Left lung (tissue), 10 donors: Measurements from ENCODE around the gene MOB2. TPM values are rescaled to one million over a fixed set of nuclear protein-coding genes. Genes with fewer than 3 reads are reported as not detected.

Experiments
- ATAC-seq: fragments of 200-7000 bp; cut with Tn5 transposase; one replicate; pipeline ENCODE4 v1.9.1; 2020; ENCODE audit warnings: moderate library complexity
- DNase-seq, 4 donors: peaks; one replicate each; pipeline ENCODE4 v3.0.0-alpha.2; 2013 to 2020
- H3K27ac ChIP-seq, 2 donors: fragments of 200-600 bp; sonication (generic) in 1 of 2; one replicate each; pipeline versions ENCODE4 v1.5.0 to v1.8.0; 2020 to 2021
- H3K27me3 ChIP-seq, 2 donors: fragments of 200-600 bp; sonication (generic) in 1 of 2; one replicate each; pipeline versions ENCODE4 v1.5.0 to v1.8.0; 2020 to 2021
- H3K36me3 ChIP-seq, 2 donors: fragments of 200-600 bp; sonication (generic) in 1 of 2; one replicate each; pipeline versions ENCODE4 v1.5.0 to v1.8.0; 2020 to 2021
- H3K4me1 ChIP-seq, 2 donors: fragments of 200-600 bp; one replicate each; pipeline ENCODE4 v1.8.0; 2021
- H3K4me3 ChIP-seq, 2 donors: fragments of 200-600 bp; sonication (generic) in 1 of 2; one replicate each; pipeline versions ENCODE4 v1.5.0 to v1.8.0; 2020 to 2021; ENCODE audit warnings: mild to moderate bottlenecking in 1 of 2
- H3K9me3 ChIP-seq, 2 donors: fragments of 200-600 bp; sonication (generic) in 1 of 2; one replicate each; pipeline versions ENCODE4 v1.5.0 to v1.8.0; 2020 to 2021
- intact Hi-C, 2 donors: fragments of 100-400 bp; cut with DNase I; formaldehyde crosslinking; loops; one replicate each; pipeline versions ENCODE4 v1.11.2 to v1.14.2; 2022
- polyA plus RNA-seq, 6 donors: library from polyadenylated mRNA; unstranded; fragments of 120-200 nt; gene quantifications; one replicate each; pipeline ENCODE4 v1.2.1, GENCODE V29; 2013; ENCODE audit not compliant: insufficient read length in 6 of 6
- total RNA-seq, 2 donors: library from RNA; stranded (reverse); fragmentation: NEBNext Ultra II Directional; extraction: Animal tissue kit (Norgen Biotek cat#: 25700); gene quantifications; one replicate each; pipeline ENCODE4 v1.2.1, GENCODE V29; 2021
- TF ChIP-seq, protein P1 (sequence below), 2 donors: fragments of 200-600 bp; sonication (generic) in 1 of 2; IDR thresholded peaks; one replicate each; pipeline versions ENCODE4 v1.5.0 to v1.8.0; 2021; ENCODE audit warnings: antibody characterized with exemption in 2 of 2
- donor health status: DM: no; HTN: yes; CAD: no.
- donor health status: DM: no; HTN: no; CAD: no.

Gene MOB2
- total and polyA plus RNA-seq, 8 donors, result 36.1 to 41.3 (median 37.3) TPM

DNA sequence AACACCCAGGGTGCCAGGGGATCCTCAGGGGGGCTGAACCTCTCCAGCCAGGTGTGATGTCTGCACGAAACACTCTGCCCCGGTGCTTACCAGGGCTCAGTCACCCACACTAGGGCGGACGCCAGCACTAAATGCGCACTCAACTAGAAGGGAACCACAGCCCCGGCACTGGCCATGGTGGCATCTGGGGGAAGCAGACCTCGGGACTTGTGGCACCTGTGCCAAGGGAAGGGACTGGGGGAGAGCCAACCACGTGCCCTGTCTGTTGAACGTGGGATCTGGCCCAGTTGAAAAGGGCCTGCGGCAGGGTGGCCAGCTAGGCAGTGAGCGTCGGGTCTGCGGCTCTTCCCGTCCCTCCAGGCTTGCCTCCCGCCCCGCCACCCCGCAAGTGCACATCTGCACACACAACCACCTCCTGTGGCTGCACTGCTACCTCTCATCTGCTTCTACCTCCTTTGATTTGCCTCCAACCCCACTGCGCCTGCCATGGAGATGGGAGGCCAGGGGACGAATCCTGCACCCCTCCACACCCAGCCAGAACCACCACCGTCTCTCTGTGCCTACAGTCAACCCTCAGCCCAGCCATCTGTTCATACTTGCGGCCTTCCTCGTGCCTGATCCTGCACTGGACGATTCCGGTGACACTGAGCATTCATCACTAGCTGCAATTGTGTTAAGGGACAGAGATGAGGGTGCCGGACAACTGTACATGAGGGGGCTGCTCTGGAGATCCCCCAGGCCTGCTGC lies 15.0 kb upstream of the MOB2 start:
- Histone ChIP-seq H3K27me3 (no peaks in the 10 kb centered on the region), H3K4me1 (peaks cover 14 to 26% of the 10 kb centered on the region in 2 donors), H3K9me3 (no peaks in the 10 kb centered on the region), H3K27ac (no peak overlapping the region), H3K4me3 (no peak overlapping the region), H3K36me3 (peaks cover 0 to 15% of the 10 kb centered on the region in 2 donors)
- ATAC-seq (no peak), DNase-seq (peak in 1 of 4 donors; percentile 68)
- TF ChIP-seq, protein P1, sequence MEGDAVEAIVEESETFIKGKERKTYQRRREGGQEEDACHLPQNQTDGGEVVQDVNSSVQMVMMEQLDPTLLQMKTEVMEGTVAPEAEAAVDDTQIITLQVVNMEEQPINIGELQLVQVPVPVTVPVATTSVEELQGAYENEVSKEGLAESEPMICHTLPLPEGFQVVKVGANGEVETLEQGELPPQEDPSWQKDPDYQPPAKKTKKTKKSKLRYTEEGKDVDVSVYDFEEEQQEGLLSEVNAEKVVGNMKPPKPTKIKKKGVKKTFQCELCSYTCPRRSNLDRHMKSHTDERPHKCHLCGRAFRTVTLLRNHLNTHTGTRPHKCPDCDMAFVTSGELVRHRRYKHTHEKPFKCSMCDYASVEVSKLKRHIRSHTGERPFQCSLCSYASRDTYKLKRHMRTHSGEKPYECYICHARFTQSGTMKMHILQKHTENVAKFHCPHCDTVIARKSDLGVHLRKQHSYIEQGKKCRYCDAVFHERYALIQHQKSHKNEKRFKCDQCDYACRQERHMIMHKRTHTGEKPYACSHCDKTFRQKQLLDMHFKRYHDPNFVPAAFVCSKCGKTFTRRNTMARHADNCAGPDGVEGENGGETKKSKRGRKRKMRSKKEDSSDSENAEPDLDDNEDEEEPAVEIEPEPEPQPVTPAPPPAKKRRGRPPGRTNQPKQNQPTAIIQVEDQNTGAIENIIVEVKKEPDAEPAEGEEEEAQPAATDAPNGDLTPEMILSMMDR (IDR thresholded peaks at IDR 0.05), result no peak
- intact Hi-C loops, result no loop called here

DNA sequence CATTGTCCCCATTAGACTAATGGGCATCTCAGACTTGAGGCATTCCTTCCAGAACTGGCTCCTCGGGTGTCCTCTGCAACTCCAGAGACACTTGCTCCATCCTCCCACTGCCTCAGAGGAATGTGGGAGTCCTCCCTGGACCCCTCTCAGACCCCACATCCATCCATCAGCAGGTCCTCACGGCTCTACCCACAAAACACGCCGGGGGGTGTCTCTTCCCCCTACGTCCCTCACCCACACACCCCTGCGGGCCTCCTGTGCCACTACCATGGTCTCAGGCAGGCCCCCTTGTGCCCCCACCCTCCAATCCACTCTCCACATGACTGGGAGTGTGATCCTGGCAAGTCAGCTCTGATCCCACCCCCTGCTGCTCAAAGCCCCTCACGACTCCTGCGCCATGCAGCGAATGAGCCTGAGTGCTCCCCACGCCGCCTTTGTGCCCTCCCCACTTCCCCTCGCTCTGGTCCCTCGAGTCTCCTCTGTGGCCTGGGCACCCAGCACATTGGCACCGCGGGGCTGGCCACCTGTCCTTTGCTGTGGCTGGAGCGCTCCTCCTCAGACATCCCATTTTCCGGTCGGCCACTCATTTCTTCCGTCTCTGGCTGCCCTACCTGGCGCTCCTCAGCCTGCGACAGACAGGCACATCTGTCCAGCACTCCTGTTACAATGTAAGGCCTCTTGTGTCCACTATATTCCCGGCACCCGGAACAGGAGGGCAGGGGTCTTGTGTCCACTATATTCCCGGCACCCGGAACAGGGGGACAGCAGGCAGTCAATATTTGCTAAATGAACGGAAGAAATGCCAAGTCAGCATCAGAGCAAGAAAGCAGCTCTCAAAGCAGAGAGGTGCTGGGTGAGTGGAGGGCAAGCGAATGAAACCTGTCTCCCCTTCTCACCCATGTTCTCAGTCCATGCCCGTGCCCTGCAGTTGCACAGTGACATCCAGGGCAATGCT lies 14.2 kb upstream of the MOB2 start:
- intact Hi-C loops, result no loop called here
- peak in 2 of 4 donors; percentile 19 to 56 for DNase-seq
- no peak for ATAC-seq
- H3K27me3 ChIP-seq, result no peaks in the 10 kb centered on the region
- TF ChIP-seq, protein P1 (IDR thresholded peaks at IDR 0.05), result no peak
- peaks cover 14 to 26% of the 10 kb centered on the region in 2 donors for H3K4me1 ChIP-seq
- no peak overlapping the region for H3K27ac ChIP-seq
- peaks cover 0 to 15% of the 10 kb centered on the region in 2 donors for H3K36me3 ChIP-seq
- no peaks in the 10 kb centered on the region for H3K9me3 ChIP-seq
- no peak overlapping the region for H3K4me3 ChIP-seq

- Histone ChIP-seq H3K4me3 (no peak overlapping the region), H3K36me3 (peaks cover 0 to 15% of the 10 kb centered on the region in 2 donors), H3K9me3 (no peaks in the 10 kb centered on the region), H3K4me1 (peaks cover 14 to 26% of the 10 kb centered on the region in 2 donors), H3K27ac (no peak overlapping the region), H3K27me3 (no peaks in the 10 kb centered on the region)
- intact Hi-C loops, result no loop called here
- TF ChIP-seq, protein P1 (IDR thresholded peaks at IDR 0.05), result no peak
- DNase-seq (peak in 1 of 4 donors; percentile 13), ATAC-seq (no peak)
Observed at GRCh38 chr11:1499899-1500298, 13.3 kb upstream of the MOB2 start.

DNA sequence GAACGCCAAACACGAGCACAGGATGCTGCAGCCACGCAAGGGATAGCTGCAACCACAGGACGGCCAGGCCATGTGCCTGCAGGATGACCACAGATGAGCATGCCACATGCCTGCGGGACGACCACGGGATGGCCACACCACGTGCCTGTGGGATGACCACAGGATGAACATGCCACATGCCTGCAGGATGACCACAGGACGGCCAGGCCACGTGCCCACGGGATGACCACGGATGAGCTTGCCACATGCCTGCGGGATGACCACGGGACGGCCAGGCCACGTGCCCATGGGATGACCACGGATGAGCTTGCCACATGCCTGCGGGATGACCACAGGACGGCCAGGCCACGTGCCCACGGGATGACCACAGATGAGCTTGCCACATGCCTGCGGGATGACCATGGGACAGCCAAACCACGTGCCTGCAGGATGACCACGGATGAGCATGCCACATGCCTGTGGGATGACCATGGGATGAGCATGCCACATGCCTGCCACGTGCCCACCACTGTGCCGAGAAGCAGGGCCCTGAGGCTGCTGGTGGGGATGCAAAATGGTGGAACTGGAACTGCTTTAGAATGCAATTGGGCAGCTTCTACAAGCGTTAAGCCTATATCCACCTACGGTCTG lies 12.8 kb upstream of the MOB2 start:
- no peak overlapping the region for H3K4me3 ChIP-seq
- H3K36me3 ChIP-seq, result peaks cover 0 to 15% of the 10 kb centered on the region in 2 donors
- DNase-seq, result peak in 1 of 4 donors; percentile 11
- ATAC-seq, result no peak
- TF ChIP-seq, protein P1 (IDR thresholded peaks at IDR 0.05), result no peak
- H3K4me1 ChIP-seq, result peaks cover 14 to 28% of the 10 kb centered on the region in 2 donors
- H3K9me3 ChIP-seq, result no peaks in the 10 kb centered on the region
- intact Hi-C loops, result no loop called here
- H3K27me3 ChIP-seq, result no peaks in the 10 kb centered on the region
- no peak overlapping the region for H3K27ac ChIP-seq
